ENCODE data around the gene CTSZ. TPM values are rescaled to one million over a fixed set of nuclear protein-coding genes. Genes with fewer than 3 reads are reported as not detected.

Gene CTSZ
- total and polyA plus RNA-seq, 2 of the 8 experiments (the other 6 are each of a cell fraction or from before 2014, with no cell fraction given), result 32.8 to 34.0 TPM

DNA sequence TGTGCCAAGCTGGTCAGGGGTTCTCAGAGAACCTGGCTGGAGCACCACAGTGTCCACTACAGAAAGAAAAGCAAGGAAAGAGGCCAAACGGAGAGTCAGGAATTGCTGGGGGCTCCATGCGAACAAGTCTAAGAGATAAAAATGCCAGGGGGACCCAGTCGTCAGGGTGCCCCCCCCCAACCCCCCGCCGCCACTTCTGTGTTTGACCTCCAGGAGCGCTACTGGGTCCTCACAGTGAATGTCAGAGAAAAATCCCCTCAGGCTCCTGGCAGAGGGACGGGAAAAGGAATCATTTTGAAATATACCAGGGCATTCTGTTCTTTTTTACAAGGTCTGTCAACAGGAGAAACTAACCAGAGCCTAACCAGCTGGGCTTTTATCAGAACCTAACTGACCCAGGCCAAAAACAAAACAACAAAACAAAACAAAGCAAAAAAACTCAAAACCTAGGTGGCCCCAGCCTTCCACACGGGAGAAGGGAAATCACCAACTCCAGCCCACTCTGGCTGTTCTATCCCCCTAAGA is 43.9 kb downstream of the CTSZ start:
- Histone ChIP-seq H3K4me3 (ENCODE audit: extremely low read depth in 1 of 4, insufficient read depth in 2 of 4, low read depth in 3 of 4, low read length in 4 of 4) (no peak overlapping the region), H3K23ac (ENCODE audit: insufficient read length) (no peak overlapping the region), H3K4me2 (ENCODE audit: insufficient read depth in 1 of 2, low read depth in 2 of 2, low read length in 2 of 2) (no peak overlapping the region), H3K9me3 (ENCODE audit: insufficient read depth in 2 of 2, low read depth in 1 of 2, low read length in 1 of 2) (no peaks in the 10 kb centered on the region), H4K91ac (replicated peaks; ENCODE audit: insufficient read length, low read length) (no peak overlapping the region), H3K27ac (ENCODE audit: low read depth, low read length) (no peak overlapping the region), H4K20me1 (replicated peaks in 1 of 2; ENCODE audit: control insufficient read depth in 1 of 2, insufficient read depth in 2 of 2, low read length in 2 of 2) (no peaks in the 10 kb centered on the region), H3K4me1 (replicated peaks in 1 of 4; ENCODE audit: control insufficient read depth in 3 of 4, insufficient read depth in 4 of 4, low read length in 3 of 4) (peaks cover 0 to 4% (median 0%) of the 10 kb centered on the region in 4 experiments; a peak in 1 of 7 replicates), H2BK12ac (ENCODE audit: low read depth, low read length) (no peak overlapping the region), H4K5ac (ENCODE audit: insufficient read length, low read depth, low read length) (no peak overlapping the region), H2AK5ac (ENCODE audit: low read depth, low read length) (no peak overlapping the region; the same call in 1 of the 2 replicates), H3K4ac (replicated peaks; ENCODE audit: insufficient read length, low read depth, low read length) (no peak overlapping the region), H2BK15ac (ENCODE audit: low read length) (no peak overlapping the region), H3K14ac (ENCODE audit: insufficient read length) (no peak overlapping the region), H4K8ac (ENCODE audit: extremely low read depth, insufficient read depth, low read length) (no peak overlapping the region), H3K18ac (ENCODE audit: extremely low read depth, low read length) (no peak overlapping the region), H3K79me1 (ENCODE audit: low read depth, low read length) (no peaks in the 10 kb centered on the region), H3K36me3 (ENCODE audit: control insufficient read depth in 2 of 4, insufficient read depth in 4 of 4, low read length in 3 of 4) (no peaks in the 10 kb centered on the region), H2BK5ac (ENCODE audit: low read depth, low read length) (no peak overlapping the region), H3K79me2 (ENCODE audit: control insufficient read depth in 1 of 2, insufficient read depth in 2 of 2, low read length in 2 of 2) (no peaks in the 10 kb centered on the region), H3K23me2 (ENCODE audit: low read depth, low read length) (no peaks in the 10 kb centered on the region), H3K27me3 (replicated peaks in 1 of 4; ENCODE audit: control insufficient read depth in 3 of 4, extremely low read depth in 1 of 4, insufficient read depth in 3 of 4, low read length in 3 of 4) (no peaks in the 10 kb centered on the region), H3K9ac (replicated peaks in 1 of 4; ENCODE audit: extremely low read depth in 1 of 4, low read depth in 3 of 4, low read length in 3 of 4) (no peak overlapping the region), H2AFZ (ENCODE audit: low read length) (no peak overlapping the region), H3K56ac (replicated peaks; ENCODE audit: insufficient read length, low read depth, low read length) (no peak overlapping the region), H2BK120ac (replicated peaks; ENCODE audit: low read depth, low read length) (no peak overlapping the region), H2BK20ac (ENCODE audit: low read length) (no peak overlapping the region)
- TF ChIP-seq, protein P1, sequence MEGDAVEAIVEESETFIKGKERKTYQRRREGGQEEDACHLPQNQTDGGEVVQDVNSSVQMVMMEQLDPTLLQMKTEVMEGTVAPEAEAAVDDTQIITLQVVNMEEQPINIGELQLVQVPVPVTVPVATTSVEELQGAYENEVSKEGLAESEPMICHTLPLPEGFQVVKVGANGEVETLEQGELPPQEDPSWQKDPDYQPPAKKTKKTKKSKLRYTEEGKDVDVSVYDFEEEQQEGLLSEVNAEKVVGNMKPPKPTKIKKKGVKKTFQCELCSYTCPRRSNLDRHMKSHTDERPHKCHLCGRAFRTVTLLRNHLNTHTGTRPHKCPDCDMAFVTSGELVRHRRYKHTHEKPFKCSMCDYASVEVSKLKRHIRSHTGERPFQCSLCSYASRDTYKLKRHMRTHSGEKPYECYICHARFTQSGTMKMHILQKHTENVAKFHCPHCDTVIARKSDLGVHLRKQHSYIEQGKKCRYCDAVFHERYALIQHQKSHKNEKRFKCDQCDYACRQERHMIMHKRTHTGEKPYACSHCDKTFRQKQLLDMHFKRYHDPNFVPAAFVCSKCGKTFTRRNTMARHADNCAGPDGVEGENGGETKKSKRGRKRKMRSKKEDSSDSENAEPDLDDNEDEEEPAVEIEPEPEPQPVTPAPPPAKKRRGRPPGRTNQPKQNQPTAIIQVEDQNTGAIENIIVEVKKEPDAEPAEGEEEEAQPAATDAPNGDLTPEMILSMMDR (IDR thresholded peaks at IDR 0.05; ENCODE audit: control extremely low read depth in 1 of 3, insufficient read depth in 1 of 3, low read depth in 1 of 3, low read length in 3 of 3), result peak; percentile 5 to 24 (median 14); a peak in 3 of 4 replicates
- TF ChIP-seq PHF8 (conservative IDR thresholded peaks at IDR 0.05; ENCODE audit: low read depth, low read length) (no peak), RAD21 (IDR thresholded peaks at IDR 0.05 in 1 of 2, conservative IDR thresholded peaks at IDR 0.05 in 1 of 2; ENCODE audit: low read depth in 2 of 2, low read length in 2 of 2) (peak; percentile 16 to 26; a peak in 2 of 4 replicates)
- WGBS, 2 experiments (ENCODE audit: extremely low coverage in 1 of 2, insufficient coverage in 1 of 2, insufficient read length in 1 of 2, insufficient replicate concordance in 2 of 2, low coverage in 1 of 2, low lambda C conversion rate in 2 of 2, missing lambda C conversion rate in 1 of 2), result 68% methylated on average over 8 of the region's 8 CpGs; no CpG with 5 or more reads in 1 of the 2 experiments
- FAIRE-seq, result no peak
- ChIA-PET POLR2A (ENCODE audit: partially characterized antibody) (no interaction called here), CTCF (ENCODE audit: partially characterized antibody) (interaction anchor here (0.8 kb wide), 1 partner anchor 9 kb away, joined by 4 read pairs; no protein-coding TSS in a partner anchor)
- no peak for DNase-seq (ENCODE audit: low read depth in 1 of 2, low spot score in 2 of 2)

All from H1 (cell line).